ENCODE results near the gene TNIK.

- TF ChIP-seq CTCF (IDR thresholded peaks at IDR 0.05; ENCODE audit: low read depth, low read length, missing input control) (no peak), RXRA (IDR thresholded peaks at IDR 0.05) (no peak)
Measured at GRCh38 chr3:171186383-171186782, 273.8 kb downstream of the TNIK start.
